H9 (cell line): ENCODE results near the gene CDK14. TPM values are rescaled to one million over a fixed set of nuclear protein-coding genes. Genes with fewer than 3 reads are reported as not detected.

Experiments
- DNase-seq: peaks from one replicate; pipeline ENCODE4 v3.0.0-alpha.2; 2017
- H2AFZ ChIP-seq: one replicate; pipeline ENCODE4 v1.6.1; 2013; ENCODE audit warnings: mild to moderate bottlenecking, low read length, control low read depth, moderate library complexity
- H2AK5ac ChIP-seq: 2 replicates; pipeline ENCODE4 v1.6.1; 2013; ENCODE audit warnings: low read length, control low read depth, mixed read lengths; ENCODE audit not compliant: insufficient read length
- H2BK120ac ChIP-seq: one replicate; pipeline ENCODE4 v1.6.1; 2013; ENCODE audit warnings: low read depth, mild to moderate bottlenecking, low read length, control low read depth, inconsistent platforms; ENCODE audit not compliant: poor library complexity, severe bottlenecking
- H2BK12ac ChIP-seq: 2 replicates; pipeline ENCODE4 v1.6.1; 2013; ENCODE audit warnings: low read length, control low read depth, mixed read lengths, low read depth; ENCODE audit not compliant: insufficient read length
- H2BK15ac ChIP-seq: 2 replicates; pipeline ENCODE4 v1.6.1; 2013; ENCODE audit warnings: low read depth, low read length, control low read depth
- H2BK20ac ChIP-seq: one replicate; pipeline ENCODE4 v1.6.1; 2013; ENCODE audit warnings: low read depth, mild to moderate bottlenecking, low read length, control low read depth, inconsistent platforms; ENCODE audit not compliant: poor library complexity, severe bottlenecking
- H2BK5ac ChIP-seq: 2 replicates; pipeline ENCODE4 v1.6.1; 2013; ENCODE audit warnings: low read length, control low read depth, mixed read lengths; ENCODE audit not compliant: insufficient read length
- H3K14ac ChIP-seq: 2 replicates; pipeline ENCODE4 v1.6.1; 2013; ENCODE audit warnings: low read length, control low read depth; ENCODE audit not compliant: insufficient read depth
- H3K18ac ChIP-seq: 2 replicates; pipeline ENCODE4 v1.6.1; 2013; ENCODE audit warnings: low read depth, mild to moderate bottlenecking, mixed read lengths, low read length, control low read depth; ENCODE audit not compliant: insufficient read length
- H3K23ac ChIP-seq: 2 replicates; pipeline ENCODE4 v1.6.1; 2013; ENCODE audit warnings: low read length, control low read depth, mixed read lengths, low read depth; ENCODE audit not compliant: insufficient read length
- H3K23me2 ChIP-seq: 2 replicates; pipeline ENCODE4 v1.6.1; 2013; ENCODE audit warnings: low read depth, mild to moderate bottlenecking, mixed read lengths, low read length, control low read depth; ENCODE audit not compliant: insufficient read length, poor library complexity, severe bottlenecking
- H3K27ac ChIP-seq: 2 replicates; pipeline ENCODE4 v1.5.1; 2013; ENCODE audit warnings: low read length, control low read depth, mixed read lengths, low read depth; ENCODE audit not compliant: insufficient read length
- H3K27me3 ChIP-seq: 2 replicates; pipeline ENCODE4 v1.6.1; 2013; ENCODE audit warnings: low read length, control low read depth, inconsistent platforms; ENCODE audit not compliant: insufficient read depth
- H3K4ac ChIP-seq: 2 replicates; pipeline ENCODE4 v1.6.1; 2013; ENCODE audit warnings: low read depth, mild to moderate bottlenecking, control low read depth, inconsistent platforms, low read length, moderate library complexity
- H3K4me1 ChIP-seq: 2 replicates; pipeline ENCODE4 v1.6.1; 2013; ENCODE audit warnings: low read length, control low read depth, inconsistent platforms; ENCODE audit not compliant: insufficient read depth
- H3K4me2 ChIP-seq: 2 replicates; pipeline ENCODE4 v1.6.1; 2013; ENCODE audit warnings: low read length, control low read depth, mixed read lengths; ENCODE audit not compliant: insufficient read length, insufficient read depth
- H3K56ac ChIP-seq: 2 replicates; pipeline ENCODE4 v1.6.1; 2013; ENCODE audit warnings: low read depth, mild to moderate bottlenecking, mixed read lengths, low read length, control low read depth; ENCODE audit not compliant: insufficient read length
- H3K79me1 ChIP-seq: 2 replicates; pipeline ENCODE4 v1.6.1; 2013; ENCODE audit warnings: low read depth, mild to moderate bottlenecking, moderate library complexity, low read length, control low read depth, inconsistent platforms; ENCODE audit not compliant: insufficient read depth, poor library complexity, severe bottlenecking
- H3K79me2 ChIP-seq: 2 replicates; pipeline ENCODE4 v1.6.1; 2013; ENCODE audit warnings: low read length, control low read depth, inconsistent platforms; ENCODE audit not compliant: insufficient read depth
- H3K9ac ChIP-seq: 2 replicates; pipeline ENCODE4 v1.6.1; 2013; ENCODE audit warnings: low read length, control low read depth, mixed read lengths; ENCODE audit not compliant: insufficient read length; ENCODE audit errors: extremely low read depth
- H3K9me3 ChIP-seq: one replicate; pipeline ENCODE4 v1.6.1; 2013; ENCODE audit warnings: low read depth, low read length, inconsistent platforms; ENCODE audit not compliant: control insufficient read depth
- H3T11ph ChIP-seq: one replicate; pipeline ENCODE4 v1.6.1; 2013; ENCODE audit warnings: mild to moderate bottlenecking, low read length, control low read depth, inconsistent platforms
- H4K20me1 ChIP-seq: one replicate; pipeline ENCODE4 v1.6.1; 2013; ENCODE audit not compliant: control insufficient read depth, insufficient read length, insufficient read depth
- H4K5ac ChIP-seq: 2 replicates; pipeline ENCODE4 v1.6.1; 2013; ENCODE audit warnings: low read depth, mild to moderate bottlenecking, mixed read lengths, low read length, control low read depth; ENCODE audit not compliant: insufficient read length
- H4K8ac ChIP-seq: replicated peaks from 2 replicates; pipeline ENCODE4 v1.6.1; 2013; ENCODE audit warnings: low read length, control low read depth, mixed read lengths, low read depth; ENCODE audit not compliant: insufficient read length
- H4K91ac ChIP-seq: 2 replicates; pipeline ENCODE4 v1.6.1; 2013; ENCODE audit warnings: low read depth, mild to moderate bottlenecking, moderate library complexity, mixed read lengths, low read length, control low read depth; ENCODE audit not compliant: insufficient read length
- H3K27ac Mint-ChIP-seq, 3 experiments: 2 replicates in 2 of 3; 3 replicates in 1 of 3; pipeline ENCODE4 v1.8.0; 2020 to 2021; ENCODE audit warnings: mixed read lengths in 3 of 3, mild to moderate bottlenecking in 1 of 3, moderate library complexity in 1 of 3
- H3K27me3 Mint-ChIP-seq: 2 replicates; pipeline ENCODE4 v1.8.0; 2021; ENCODE audit warnings: low read depth, mild to moderate bottlenecking, moderate library complexity, mixed read lengths
- H3K36me3 Mint-ChIP-seq, 3 experiments: 2 replicates in 2 of 3; 3 replicates in 1 of 3; pipeline ENCODE4 v1.8.0; 2020 to 2021; ENCODE audit warnings: low read depth in 3 of 3, mixed read lengths in 3 of 3; ENCODE audit not compliant: insufficient read depth in 1 of 3
- H3K4me1 Mint-ChIP-seq, 2 experiments: 2 replicates each; pipeline ENCODE4 v1.8.0; 2020; ENCODE audit warnings: mixed read lengths in 2 of 2
- H3K4me3 Mint-ChIP-seq, 2 experiments: 2 replicates in 1 of 2; 3 replicates in 1 of 2; pipeline ENCODE4 v1.8.0; 2020 to 2021; ENCODE audit warnings: mild to moderate bottlenecking in 2 of 2, mixed read lengths in 2 of 2, moderate library complexity in 1 of 2
- H3K9me3 Mint-ChIP-seq, 2 experiments: 2 replicates in 1 of 2; 3 replicates in 1 of 2; pipeline ENCODE4 v1.8.0; 2020; ENCODE audit warnings: mild to moderate bottlenecking in 2 of 2, mixed read lengths in 2 of 2, moderate library complexity in 1 of 2
- CTCF ChIP-seq: fragments of 200-600 bp; sonication (generic); conservative IDR thresholded peaks from 3 replicates; pipeline ENCODE4 v1.8.0; 2021; ENCODE audit warnings: antibody characterized with exemption, mild to moderate bottlenecking
- WGBS: extraction: QIAGEN DNeasy Blood & Tissue Kit; methylation state at CpG from one replicate; pipeline ENCODE4 v1.1.7; 2013; ENCODE audit warnings: missing lambda C conversion rate, low lambda C conversion rate, mixed read lengths; ENCODE audit not compliant: insufficient read length; ENCODE audit errors: extremely low coverage; 5-methylcytosine and 5-hydroxymethylcytosine counted together
- total RNA-seq: library from RNA; stranded (reverse); gene quantifications from 2 replicates; pipeline ENCODE4 v1.2.1, GENCODE V29; 2021

CDK14 gene
- total RNA-seq, 1 experiment from 2014 or later: 23.9 TPM

- Histone ChIP-seq H2BK120ac (no peak overlapping the region), H3T11ph (no peak overlapping the region), H3K79me2 (no peaks in the 10 kb centered on the region), H3K18ac (no peak overlapping the region), H2AFZ (no peak overlapping the region), H3K4ac (no peak overlapping the region), H3K23me2 (no peaks in the 10 kb centered on the region), H4K20me1 (no peaks in the 10 kb centered on the region), H2AK5ac (no peak overlapping the region), H3K9ac (no peak overlapping the region), H4K91ac (no peak overlapping the region), H3K56ac (no peak overlapping the region), H4K8ac (no peak overlapping the region), H3K79me1 (no peaks in the 10 kb centered on the region), H2BK5ac (no peak overlapping the region), H2BK12ac (no peak overlapping the region), H3K27ac (no peak overlapping the region), H3K23ac (no peak overlapping the region), H3K4me2 (no peak overlapping the region), H2BK15ac (no peak overlapping the region), H3K9me3 (no peaks in the 10 kb centered on the region), H2BK20ac (no peak overlapping the region), H3K27me3 (no peaks in the 10 kb centered on the region), H4K5ac (no peak overlapping the region), H3K4me1 (no peaks in the 10 kb centered on the region), H3K14ac (no peak overlapping the region)
- no peaks in the 10 kb centered on the region for H3K9me3 Mint-ChIP-seq
- no peak for DNase-seq
- no peak overlapping the region for H3K4me3 Mint-ChIP-seq
- H3K36me3 Mint-ChIP-seq: no peaks in the 10 kb centered on the region; a peak in 1 of 7 replicates
- no CpG with 5 or more reads among the region's 2 CpGs for WGBS
- H3K4me1 Mint-ChIP-seq: no peaks in the 10 kb centered on the region
- no peaks in the 10 kb centered on the region for H3K27me3 Mint-ChIP-seq
- no peak overlapping the region for H3K27ac Mint-ChIP-seq
- no peak for TF ChIP-seq CTCF
Measured at GRCh38 chr7:91112902-91113341, 516.8 kb downstream of the CDK14 start.
